ENCODE measurements around the gene WDPCP.
"Not testable (repeated sequence)": the region's sequence is repeated elsewhere in the genome, so short reads cannot be mapped to it uniquely, and the experiment has no call there.

Gene WDPCP

GRCh38 chr2:63321973-63322372, 266.3 kb downstream of the WDPCP start:
- H3K4me1 ChIP-seq (ENCODE audit: control insufficient read depth, insufficient read depth, low read length); H3K9ac ChIP-seq (ENCODE audit: low read length); H3K27me3 ChIP-seq (ENCODE audit: control insufficient read depth, insufficient read depth, low read length); H3K36me3 ChIP-seq (ENCODE audit: control insufficient read depth, insufficient read depth, low read length); H3K9me3 ChIP-seq (ENCODE audit: control insufficient read depth, low read length); H3K4me3 ChIP-seq (ENCODE audit: low read length): not testable (repeated sequence)

- Histone ChIP-seq H3K4me3 (ENCODE audit: low read length) (no peak overlapping the region), H3K9ac (ENCODE audit: low read length) (no peak overlapping the region), H3K36me3 (ENCODE audit: control insufficient read depth, insufficient read depth, low read length) (no peaks in the 10 kb centered on the region), H3K9me3 (ENCODE audit: control insufficient read depth, low read length) (no peaks in the 10 kb centered on the region), H3K4me1 (ENCODE audit: control insufficient read depth, insufficient read depth, low read length) (no peaks in the 10 kb centered on the region), H3K27me3 (ENCODE audit: control insufficient read depth, insufficient read depth, low read length) (no peaks in the 10 kb centered on the region)
These were observed 267.6 kb downstream of the WDPCP start for GRCh38 chr2:63320669-63321068.

GRCh38 chr2:63310614-63311013, 277.7 kb downstream of the WDPCP start:
- H3K9ac ChIP-seq (ENCODE audit: low read length): no peak overlapping the region

GRCh38 chr2:63301481-63301880, 286.8 kb downstream of the WDPCP start:
- H3K4me3 ChIP-seq (ENCODE audit: low read length): no peak overlapping the region
- peaks cover 8% of the 10 kb centered on the region for H3K9me3 ChIP-seq (ENCODE audit: control insufficient read depth, low read length)
- no peaks in the 10 kb centered on the region for H3K27me3 ChIP-seq (ENCODE audit: control insufficient read depth, insufficient read depth, low read length)

More at GRCh38 chr2:63310614-63311013, 277.7 kb downstream of the WDPCP start:
- no peaks in the 10 kb centered on the region for H3K36me3 ChIP-seq (ENCODE audit: control insufficient read depth, insufficient read depth, low read length)
- H3K4me1 ChIP-seq (ENCODE audit: control insufficient read depth, insufficient read depth, low read length): no peaks in the 10 kb centered on the region
- no peak overlapping the region for H3K4me3 ChIP-seq (ENCODE audit: low read length)
- no peaks in the 10 kb centered on the region for H3K27me3 ChIP-seq (ENCODE audit: control insufficient read depth, insufficient read depth, low read length)
- H3K9me3 ChIP-seq (ENCODE audit: control insufficient read depth, low read length): no peaks in the 10 kb centered on the region

GRCh38 chr2:63300835-63301234, 287.4 kb downstream of the WDPCP start:
- H3K4me3 ChIP-seq (ENCODE audit: low read length): no peak overlapping the region
- no peaks in the 10 kb centered on the region for H3K27me3 ChIP-seq (ENCODE audit: control insufficient read depth, insufficient read depth, low read length)
- H3K9ac ChIP-seq (ENCODE audit: low read length): no peak overlapping the region
- peaks cover 8% of the 10 kb centered on the region for H3K9me3 ChIP-seq (ENCODE audit: control insufficient read depth, low read length)
- no peaks in the 10 kb centered on the region for H3K4me1 ChIP-seq (ENCODE audit: control insufficient read depth, insufficient read depth, low read length)
- H3K36me3 ChIP-seq (ENCODE audit: control insufficient read depth, insufficient read depth, low read length): no peaks in the 10 kb centered on the region

More at GRCh38 chr2:63301481-63301880, 286.8 kb downstream of the WDPCP start:
- Histone ChIP-seq H3K4me1 (ENCODE audit: control insufficient read depth, insufficient read depth, low read length) (no peaks in the 10 kb centered on the region), H3K36me3 (ENCODE audit: control insufficient read depth, insufficient read depth, low read length) (no peaks in the 10 kb centered on the region), H3K9ac (ENCODE audit: low read length) (no peak overlapping the region)

- H3K4me3 ChIP-seq (ENCODE audit: low read length): no peak overlapping the region
- no peaks in the 10 kb centered on the region for H3K27me3 ChIP-seq (ENCODE audit: control insufficient read depth, insufficient read depth, low read length)
These were observed 300.3 kb downstream of the WDPCP start for GRCh38 chr2:63287956-63288355.

GRCh38 chr2:63286520-63286919, 301.8 kb downstream of the WDPCP start:
- H3K9me3 ChIP-seq (ENCODE audit: control insufficient read depth, low read length); H3K4me3 ChIP-seq (ENCODE audit: low read length): not testable (repeated sequence)

More at GRCh38 chr2:63287956-63288355, 300.3 kb downstream of the WDPCP start:
- Histone ChIP-seq H3K36me3 (ENCODE audit: control insufficient read depth, insufficient read depth, low read length) (no peaks in the 10 kb centered on the region), H3K9me3 (ENCODE audit: control insufficient read depth, low read length) (no peaks in the 10 kb centered on the region), H3K9ac (ENCODE audit: low read length) (no peak overlapping the region), H3K4me1 (ENCODE audit: control insufficient read depth, insufficient read depth, low read length) (no peaks in the 10 kb centered on the region)

GRCh38 chr2:63283273-63283672, 305.0 kb downstream of the WDPCP start:
- H3K36me3 ChIP-seq (ENCODE audit: control insufficient read depth, insufficient read depth, low read length): no peaks in the 10 kb centered on the region
- no peak overlapping the region for H3K4me3 ChIP-seq (ENCODE audit: low read length)
- H3K27me3 ChIP-seq (ENCODE audit: control insufficient read depth, insufficient read depth, low read length): no peaks in the 10 kb centered on the region
- H3K9ac ChIP-seq (ENCODE audit: low read length): no peak overlapping the region
- H3K9me3 ChIP-seq (ENCODE audit: control insufficient read depth, low read length): no peaks in the 10 kb centered on the region
- H3K4me1 ChIP-seq (ENCODE audit: control insufficient read depth, insufficient read depth, low read length): no peaks in the 10 kb centered on the region

More at GRCh38 chr2:63286520-63286919, 301.8 kb downstream of the WDPCP start:
- not testable (repeated sequence) for H3K9ac ChIP-seq (ENCODE audit: low read length); H3K4me1 ChIP-seq (ENCODE audit: control insufficient read depth, insufficient read depth, low read length); H3K27me3 ChIP-seq (ENCODE audit: control insufficient read depth, insufficient read depth, low read length); H3K36me3 ChIP-seq (ENCODE audit: control insufficient read depth, insufficient read depth, low read length)

- Histone ChIP-seq H3K9ac (ENCODE audit: low read length) (no peak overlapping the region), H3K36me3 (ENCODE audit: control insufficient read depth, insufficient read depth, low read length) (no peaks in the 10 kb centered on the region), H3K4me1 (ENCODE audit: control insufficient read depth, insufficient read depth, low read length) (no peaks in the 10 kb centered on the region), H3K4me3 (ENCODE audit: low read length) (no peak overlapping the region), H3K27me3 (ENCODE audit: control insufficient read depth, insufficient read depth, low read length) (no peaks in the 10 kb centered on the region), H3K9me3 (ENCODE audit: control insufficient read depth, low read length) (no peaks in the 10 kb centered on the region)
These were observed 315.7 kb downstream of the WDPCP start for GRCh38 chr2:63272560-63272959.

GRCh38 chr2:63270717-63271116, 317.6 kb downstream of the WDPCP start:
- Histone ChIP-seq H3K4me1 (ENCODE audit: control insufficient read depth, insufficient read depth, low read length) (no peaks in the 10 kb centered on the region), H3K36me3 (ENCODE audit: control insufficient read depth, insufficient read depth, low read length) (no peaks in the 10 kb centered on the region), H3K4me3 (ENCODE audit: low read length) (no peak overlapping the region), H3K27me3 (ENCODE audit: control insufficient read depth, insufficient read depth, low read length) (no peaks in the 10 kb centered on the region), H3K9me3 (ENCODE audit: control insufficient read depth, low read length) (no peaks in the 10 kb centered on the region), H3K9ac (ENCODE audit: low read length) (no peak overlapping the region)

- Histone ChIP-seq H3K36me3 (ENCODE audit: control insufficient read depth, insufficient read depth, low read length) (no peaks in the 10 kb centered on the region), H3K9me3 (ENCODE audit: control insufficient read depth, low read length) (no peaks in the 10 kb centered on the region), H3K9ac (ENCODE audit: low read length) (no peak overlapping the region), H3K4me1 (ENCODE audit: control insufficient read depth, insufficient read depth, low read length) (no peaks in the 10 kb centered on the region), H3K4me3 (ENCODE audit: low read length) (no peak overlapping the region), H3K27me3 (ENCODE audit: control insufficient read depth, insufficient read depth, low read length) (no peaks in the 10 kb centered on the region)
These were observed 319.3 kb downstream of the WDPCP start for GRCh38 chr2:63268946-63269345.

- Histone ChIP-seq H3K4me1 (ENCODE audit: control insufficient read depth, insufficient read depth, low read length) (no peaks in the 10 kb centered on the region), H3K36me3 (ENCODE audit: control insufficient read depth, insufficient read depth, low read length) (no peaks in the 10 kb centered on the region), H3K4me3 (ENCODE audit: low read length) (no peak overlapping the region), H3K9ac (ENCODE audit: low read length) (no peak overlapping the region), H3K9me3 (ENCODE audit: control insufficient read depth, low read length) (no peaks in the 10 kb centered on the region), H3K27me3 (ENCODE audit: control insufficient read depth, insufficient read depth, low read length) (no peaks in the 10 kb centered on the region)
These were observed 327.1 kb downstream of the WDPCP start for GRCh38 chr2:63261137-63261621.

GRCh38 chr2:63257473-63257872, 330.8 kb downstream of the WDPCP start:
- Histone ChIP-seq H3K27me3 (ENCODE audit: control insufficient read depth, insufficient read depth, low read length) (no peaks in the 10 kb centered on the region), H3K9me3 (ENCODE audit: control insufficient read depth, low read length) (no peaks in the 10 kb centered on the region), H3K4me1 (ENCODE audit: control insufficient read depth, insufficient read depth, low read length) (no peaks in the 10 kb centered on the region), H3K36me3 (ENCODE audit: control insufficient read depth, insufficient read depth, low read length) (no peaks in the 10 kb centered on the region), H3K9ac (ENCODE audit: low read length) (no peak overlapping the region), H3K4me3 (ENCODE audit: low read length) (no peak overlapping the region)

All from mucosa of stomach (tissue), 1 donor.